ENCODE data around the gene ADAMTSL1.

DNA sequence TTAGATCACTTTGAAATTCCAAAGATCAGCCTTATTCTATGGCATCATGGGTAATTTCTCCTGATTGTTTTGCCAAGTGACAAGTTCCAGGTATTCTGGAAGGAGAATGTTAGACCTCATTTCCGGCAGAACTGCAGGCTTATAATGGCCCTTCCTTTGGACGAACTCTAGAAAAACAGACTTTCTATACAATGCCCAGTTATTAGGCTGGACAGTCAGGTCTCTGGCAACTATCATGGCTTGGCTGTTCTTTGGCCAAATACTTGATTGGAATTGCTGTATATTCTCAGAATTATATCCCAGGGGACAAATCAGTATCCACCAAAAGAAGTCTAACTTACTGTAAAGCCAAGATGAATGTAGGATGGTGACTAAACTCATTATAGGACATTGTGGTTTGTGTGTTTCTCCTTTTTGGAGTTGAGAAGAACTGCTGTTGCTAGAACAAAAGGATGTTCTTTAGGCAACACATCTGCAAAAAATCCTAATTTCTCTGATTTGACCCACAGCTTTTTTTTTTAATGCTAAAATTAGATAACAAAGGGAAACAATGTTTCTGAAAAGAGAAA is 69.0 kb downstream of the ADAMTSL1 start:
- TF ChIP-seq, protein P1, sequence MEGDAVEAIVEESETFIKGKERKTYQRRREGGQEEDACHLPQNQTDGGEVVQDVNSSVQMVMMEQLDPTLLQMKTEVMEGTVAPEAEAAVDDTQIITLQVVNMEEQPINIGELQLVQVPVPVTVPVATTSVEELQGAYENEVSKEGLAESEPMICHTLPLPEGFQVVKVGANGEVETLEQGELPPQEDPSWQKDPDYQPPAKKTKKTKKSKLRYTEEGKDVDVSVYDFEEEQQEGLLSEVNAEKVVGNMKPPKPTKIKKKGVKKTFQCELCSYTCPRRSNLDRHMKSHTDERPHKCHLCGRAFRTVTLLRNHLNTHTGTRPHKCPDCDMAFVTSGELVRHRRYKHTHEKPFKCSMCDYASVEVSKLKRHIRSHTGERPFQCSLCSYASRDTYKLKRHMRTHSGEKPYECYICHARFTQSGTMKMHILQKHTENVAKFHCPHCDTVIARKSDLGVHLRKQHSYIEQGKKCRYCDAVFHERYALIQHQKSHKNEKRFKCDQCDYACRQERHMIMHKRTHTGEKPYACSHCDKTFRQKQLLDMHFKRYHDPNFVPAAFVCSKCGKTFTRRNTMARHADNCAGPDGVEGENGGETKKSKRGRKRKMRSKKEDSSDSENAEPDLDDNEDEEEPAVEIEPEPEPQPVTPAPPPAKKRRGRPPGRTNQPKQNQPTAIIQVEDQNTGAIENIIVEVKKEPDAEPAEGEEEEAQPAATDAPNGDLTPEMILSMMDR (IDR thresholded peaks at IDR 0.05; ENCODE audit: control extremely low read depth in 1 of 3, insufficient read depth in 1 of 3, low read depth in 1 of 3, low read length in 3 of 3) = no peak
- TF ChIP-seq POLR2A (IDR thresholded peaks at IDR 0.05; ENCODE audit: control extremely low read depth in 1 of 2, low read depth in 2 of 2, low read length in 2 of 2) (no peak), EP300 (IDR thresholded peaks at IDR 0.05; ENCODE audit: borderline replicate concordance in 1 of 2, low read depth in 2 of 2, low read length in 2 of 2) (no peak), MAFK (IDR thresholded peaks at IDR 0.05; ENCODE audit: low read depth, low read length) (no peak), CREB1 (IDR thresholded peaks at IDR 0.05) (no peak), SRF (IDR thresholded peaks at IDR 0.05; ENCODE audit: low read depth, low read length) (no peak), ZNF274 (IDR thresholded peaks at IDR 0.05; ENCODE audit: borderline replicate concordance, extremely low read depth, low read length) (no peak), CBX5 (IDR thresholded peaks at IDR 0.05; ENCODE audit: low read depth, low read length) (no peak)
- TF ChIP-seq, protein P2, sequence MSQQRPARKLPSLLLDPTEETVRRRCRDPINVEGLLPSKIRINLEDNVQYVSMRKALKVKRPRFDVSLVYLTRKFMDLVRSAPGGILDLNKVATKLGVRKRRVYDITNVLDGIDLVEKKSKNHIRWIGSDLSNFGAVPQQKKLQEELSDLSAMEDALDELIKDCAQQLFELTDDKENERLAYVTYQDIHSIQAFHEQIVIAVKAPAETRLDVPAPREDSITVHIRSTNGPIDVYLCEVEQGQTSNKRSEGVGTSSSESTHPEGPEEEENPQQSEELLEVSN (IDR thresholded peaks at IDR 0.05) = no peak

All from H1 (cell line).